SU-DHL-6 (cell line): ENCODE results near the gene P3H4.

Experiments used
- H2AFZ ChIP-seq: fragments of 200-600 bp; sonication (generic); 2 replicates; pipeline ENCODE4 v1.6.1; 2014; ENCODE audit warnings: low read depth, mild to moderate bottlenecking, moderate library complexity, mixed read lengths, antibody characterized with exemption, low read length; ENCODE audit not compliant: severe bottlenecking
- H3F3A ChIP-seq: fragments of 200-600 bp; shearing (Covaris generic); 2 replicates; pipeline ENCODE4 v1.6.0; 2016; ENCODE audit warnings: antibody characterized with exemption, mild to moderate bottlenecking; ENCODE audit not compliant: insufficient read depth
- H3K27ac ChIP-seq: fragments of 200-600 bp; sonication (generic); 2 replicates; pipeline ENCODE4 v1.5.1; 2016; ENCODE audit warnings: low read depth, mild to moderate bottlenecking, low read length, moderate library complexity, mixed read lengths
- H3K27me3 ChIP-seq: fragments of 200-600 bp; sonication (generic), shearing (Covaris generic); 2 replicates; pipeline ENCODE4 v1.6.0; 2014; ENCODE audit warnings: mild to moderate bottlenecking, low read length
- H3K36me3 ChIP-seq: fragments of 200-600 bp; sonication (generic); 2 replicates; pipeline ENCODE4 v1.6.1; 2014; ENCODE audit warnings: mild to moderate bottlenecking, low read length, mixed read lengths
- H3K4me2 ChIP-seq: fragments of 300-600, 200-600 bp; shearing (Covaris generic), sonication (generic); 2 replicates; pipeline ENCODE4 v1.6.0; 2014; ENCODE audit warnings: low read length, low read depth, mild to moderate bottlenecking; ENCODE audit not compliant: poor library complexity, severe bottlenecking
- H3K4me3 ChIP-seq: fragments of 200-600 bp; sonication (generic); 2 replicates; pipeline ENCODE4 v1.5.1; 2014; ENCODE audit warnings: antibody characterized with exemption, low read length, mild to moderate bottlenecking, mixed read lengths; ENCODE audit not compliant: insufficient read depth, poor library complexity, severe bottlenecking
- H3K79me2 ChIP-seq: fragments of 200-600 bp; sonication (generic); 2 replicates; pipeline ENCODE4 v1.6.1; 2014; ENCODE audit warnings: mild to moderate bottlenecking, low read length, moderate library complexity; ENCODE audit not compliant: insufficient read depth
- H3K9ac ChIP-seq: fragments of 200-600 bp; sonication (generic); 2 replicates; pipeline ENCODE4 v1.7.0; 2014; ENCODE audit warnings: mild to moderate bottlenecking, low read length
- H3K9me2 ChIP-seq: fragments of 200-600 bp; sonication (generic); replicated peaks from 2 replicates; pipeline ENCODE4 v1.6.1; 2014; ENCODE audit warnings: low read length; ENCODE audit not compliant: insufficient read depth
- H3K9me3 ChIP-seq: fragments of 200-600 bp; sonication (generic); 2 replicates; pipeline ENCODE4 v1.6.1; 2014; ENCODE audit warnings: low read length, mixed read lengths; ENCODE audit not compliant: insufficient read depth
- H4K20me1 ChIP-seq: fragments of 200-600 bp; sonication (generic); 2 replicates; pipeline ENCODE4 v1.6.1; 2014; ENCODE audit warnings: low read depth, mild to moderate bottlenecking, antibody characterized with exemption, low read length, moderate library complexity, mixed read lengths
- CTCF ChIP-seq: fragments of 200-600 bp; sonication (generic); IDR thresholded peaks from one replicate; pipeline ENCODE4 v1.5.1; 2017; ENCODE audit warnings: antibody characterized with exemption, mild to moderate bottlenecking, low read length, moderate library complexity; ENCODE audit not compliant: insufficient read depth, poor library complexity, severe bottlenecking
- EZH2phosphoT487 ChIP-seq: fragments of 200-600 bp; sonication (generic), shearing (Covaris generic); conservative IDR thresholded peaks from 2 replicates; pipeline ENCODE4 v1.6.1; 2018; ENCODE audit warnings: mild to moderate bottlenecking, antibody characterized with exemption, low read length, moderate library complexity, mixed read lengths

P3H4 gene

GRCh38 chr17:41785091-41785858, 26.5 kb downstream of the P3H4 start:
- H2AFZ ChIP-seq, result no peak overlapping the region
- TF ChIP-seq EZH2phosphoT487, result no peak
- TF ChIP-seq CTCF, result no peak

GRCh38 chr17:41784207-41784744, 27.5 kb downstream of the P3H4 start:
- no peak for TF ChIP-seq CTCF
- no peak for TF ChIP-seq EZH2phosphoT487
- H4K20me1 ChIP-seq, result no peaks in the 10 kb centered on the region
- H3K27me3 ChIP-seq, result no peaks in the 10 kb centered on the region
- no peak overlapping the region for H3K9ac ChIP-seq
- H3K9me2 ChIP-seq, result no peaks in the 10 kb centered on the region
- H3K4me2 ChIP-seq, result no peak overlapping the region
- H2AFZ ChIP-seq, result no peak overlapping the region
- H3K79me2 ChIP-seq, result no peaks in the 10 kb centered on the region
- H3K4me3 ChIP-seq, result no peak overlapping the region
- H3K9me3 ChIP-seq, result no peaks in the 10 kb centered on the region
- no peaks in the 10 kb centered on the region for H3F3A ChIP-seq
- H3K27ac ChIP-seq, result no peak overlapping the region
- no peaks in the 10 kb centered on the region for H3K36me3 ChIP-seq

More at GRCh38 chr17:41785091-41785858, 26.5 kb downstream of the P3H4 start:
- H3K9me3 ChIP-seq, result no peaks in the 10 kb centered on the region
- H3K4me2 ChIP-seq, result no peak overlapping the region
- no peaks in the 10 kb centered on the region for H3K9me2 ChIP-seq
- H3K27me3 ChIP-seq, result no peaks in the 10 kb centered on the region
- no peak overlapping the region for H3K9ac ChIP-seq
- H3K27ac ChIP-seq, result no peak overlapping the region
- no peaks in the 10 kb centered on the region for H3K36me3 ChIP-seq
- no peak overlapping the region for H3K4me3 ChIP-seq
- H4K20me1 ChIP-seq, result no peaks in the 10 kb centered on the region
- no peaks in the 10 kb centered on the region for H3K79me2 ChIP-seq
- no peaks in the 10 kb centered on the region for H3F3A ChIP-seq

GRCh38 chr17:41782142-41782541, 29.6 kb downstream of the P3H4 start:
- Histone ChIP-seq H3K27me3 (no peaks in the 10 kb centered on the region), H3K9ac (no peak overlapping the region), H3K27ac (no peak overlapping the region), H3K9me3 (no peaks in the 10 kb centered on the region), H3F3A (no peaks in the 10 kb centered on the region), H4K20me1 (no peaks in the 10 kb centered on the region), H3K79me2 (no peaks in the 10 kb centered on the region), H3K4me3 (no peak overlapping the region), H3K9me2 (no peaks in the 10 kb centered on the region), H3K36me3 (no peaks in the 10 kb centered on the region), H3K4me2 (no peak overlapping the region), H2AFZ (no peak overlapping the region)
- TF ChIP-seq CTCF (no peak), EZH2phosphoT487 (no peak)
